PC-9 (cell line): ENCODE data around the gene ZCCHC8. TPM values are rescaled to one million over a fixed set of nuclear protein-coding genes. Genes with fewer than 3 reads are reported as not detected.
"Not testable (repeated sequence)": the region's sequence is repeated elsewhere in the genome, so short reads cannot be mapped to it uniquely, and the experiment has no call there.

Experiments used
- BruUV-seq: library from RNA; stranded (reverse); fragments of 400-500 nt; replicated peaks from 2 replicates; lab custom pipeline; 2021; lab: Mats Ljungman, UMichigan
- CTCF ChIA-PET: fragments of 300-600 bp; sonication (Branson Sonifier 250); formaldehyde crosslinking; loops from one replicate; lab custom pipeline; 2022; ENCODE audit warnings: antibody characterized with exemption; lab: Charles Lee
- POLR2A ChIA-PET: fragments of 300-600 bp; sonication (Branson Sonifier 250); formaldehyde crosslinking; loops from one replicate; lab custom pipeline; 2022; ENCODE audit warnings: antibody characterized with exemption; ENCODE audit not compliant: unreplicated experiment; lab: Charles Lee
- DNase-seq, 2 experiments: peaks; one replicate each; pipeline versions ENCODE4 v3.0.0 to v3.0.0-alpha.2; 2015 to 2022; ENCODE audit warnings: mixed read lengths in 1 of 2
- H2AFZ ChIP-seq: fragments of 200-600 bp; sonication (generic); 2 replicates; pipeline ENCODE4 v1.8.1; 2017; ENCODE audit warnings: antibody characterized with exemption
- H3F3A ChIP-seq: fragments of 200-600 bp; sonication (generic); 2 replicates; pipeline ENCODE4 v1.8.1; 2017; ENCODE audit warnings: antibody characterized with exemption, mild to moderate bottlenecking, low read depth; ENCODE audit not compliant: insufficient read depth
- H3K27ac ChIP-seq: fragments of 200-600 bp; sonication (generic); 2 replicates; pipeline ENCODE4 v1.6.1; 2016; ENCODE audit warnings: mixed run types
- H3K27me3 ChIP-seq: fragments of 200-600 bp; sonication (generic); 2 replicates; pipeline ENCODE4 v1.6.1; 2016; ENCODE audit warnings: low read depth, mixed run types; ENCODE audit not compliant: insufficient read depth
- H3K36me3 ChIP-seq: fragments of 200-600 bp; sonication (generic); 2 replicates; pipeline ENCODE4 v1.6.1; 2016; ENCODE audit warnings: low read depth, mixed run types
- H3K4me1 ChIP-seq: fragments of 200-600 bp; sonication (generic); replicated peaks from 2 replicates; pipeline ENCODE4 v1.6.1; 2016; ENCODE audit warnings: mixed run types; ENCODE audit not compliant: insufficient read depth
- H3K4me2 ChIP-seq: fragments of 200-600 bp; sonication (generic); 2 replicates; pipeline ENCODE4 v1.6.1; 2017; ENCODE audit warnings: mixed run types
- H3K4me3 ChIP-seq: fragments of 200-600 bp; sonication (generic); 2 replicates; pipeline ENCODE4 v1.6.1; 2016; ENCODE audit warnings: mixed run types
- H3K79me2 ChIP-seq: fragments of 200-600 bp; sonication (generic); 2 replicates; pipeline ENCODE4 v1.6.1; 2017; ENCODE audit warnings: low read depth, mixed run types
- H3K9me2 ChIP-seq: fragments of 200-600 bp; sonication (generic); 2 replicates; pipeline ENCODE4 v1.8.1; 2017; ENCODE audit warnings: mild to moderate bottlenecking; ENCODE audit not compliant: insufficient read depth
- H3K9me3 ChIP-seq: fragments of 200-600 bp; sonication (generic); 2 replicates; pipeline ENCODE4 v1.8.1; 2016; ENCODE audit warnings: low read depth; ENCODE audit not compliant: insufficient read depth
- H4K20me1 ChIP-seq: fragments of 200-600 bp; sonication (generic); 2 replicates; pipeline ENCODE4 v1.8.1; 2017; ENCODE audit not compliant: insufficient read depth
- EZH2 ChIP-seq: fragments of 200-600 bp; sonication (generic); IDR thresholded peaks from 2 replicates; pipeline ENCODE4 v1.8.0; 2017; ENCODE audit warnings: antibody characterized with exemption, low read depth
- intact Hi-C: fragments of 100-400 bp; cut with micrococcal nuclease; formaldehyde crosslinking; loops from one replicate; pipeline ENCODE4 v1.10.0; 2022; ENCODE audit not compliant: unreplicated experiment
- total RNA-seq: library from RNA; stranded (reverse); gene quantifications from 2 replicates; pipeline ENCODE4 v1.2.3, GENCODE V29; 2021
- TF ChIP-seq, protein P1 (sequence below): fragments of 200-600 bp; sonication (generic); conservative IDR thresholded peaks from 2 replicates; pipeline ENCODE4 v1.6.1; 2017; ENCODE audit warnings: mixed run types, antibody characterized with exemption, mild to moderate bottlenecking, moderate library complexity

ZCCHC8 gene
- total RNA-seq, 1 experiment from 2014 or later = 24.3 TPM

DNA sequence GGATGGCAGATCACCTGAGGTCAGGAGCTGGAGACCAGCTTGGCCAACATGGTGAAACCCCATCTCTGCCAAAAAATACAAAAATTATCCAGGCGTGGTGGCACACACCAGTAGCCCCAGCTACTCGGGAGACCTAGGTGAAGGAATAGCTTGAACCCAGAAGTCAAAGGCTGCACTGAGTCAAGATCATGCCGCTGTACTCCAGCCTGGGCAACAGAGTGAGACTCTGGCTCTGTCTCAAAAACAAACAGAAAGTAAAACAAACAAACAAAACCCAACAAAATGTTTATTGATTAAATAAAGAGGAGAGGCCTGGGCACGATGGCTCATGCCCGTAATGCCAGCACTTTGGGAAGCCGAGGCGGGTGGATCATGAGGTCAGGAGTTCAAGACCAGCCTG lies 5.5 kb downstream of the ZCCHC8 start:
- POLR2A ChIA-PET = interaction anchor here (0.6 kb wide), 1 partner anchor 97 kb away, joined by 8 read pairs; no protein-coding TSS in a partner anchor

DNA sequence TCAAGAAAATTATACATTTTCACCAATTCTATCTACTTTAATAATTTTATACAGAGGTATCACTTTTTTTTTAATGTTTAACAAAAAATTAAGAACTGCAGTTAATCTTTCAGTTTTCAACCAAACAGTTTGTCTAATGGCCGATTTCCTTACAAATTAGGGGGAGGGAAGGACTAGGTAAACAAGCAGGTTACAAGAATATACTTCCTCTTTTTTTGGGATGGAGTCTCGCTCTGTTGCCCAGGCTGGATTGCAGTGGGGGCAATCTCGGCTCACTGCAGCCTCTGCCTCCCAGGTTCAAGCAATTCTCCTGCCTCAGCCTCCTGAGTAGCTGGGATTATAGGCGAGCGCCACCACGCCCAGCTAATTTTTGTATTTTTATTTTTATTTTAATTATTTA lies 7.5 kb downstream of the ZCCHC8 start:
- H3K4me3 ChIP-seq, H3K4me1 ChIP-seq, intact Hi-C loops, H3K9me3 ChIP-seq, DNase-seq, H3K4me2 ChIP-seq, H4K20me1 ChIP-seq, H2AFZ ChIP-seq, BruUV-seq, POLR2A ChIA-PET, H3K9me2 ChIP-seq, H3K27ac ChIP-seq, H3K27me3 ChIP-seq, CTCF ChIA-PET: not testable (repeated sequence)
- Histone ChIP-seq H3K79me2 (peaks cover 34% of the 10 kb centered on the region), H3K36me3 (peaks cover 48% of the 10 kb centered on the region), H3F3A (peaks cover 13% of the 10 kb centered on the region)

More for the DNA sequence above, 5.5 kb downstream of the ZCCHC8 start:
- peaks cover 31% of the 10 kb centered on the region for H3K36me3 ChIP-seq
- H3K27me3 ChIP-seq = no peaks in the 10 kb centered on the region
- intact Hi-C loops = no loop called here
- H2AFZ ChIP-seq = no peak overlapping the region
- H4K20me1 ChIP-seq = peaks cover 5% of the 10 kb centered on the region; the same call in 1 of the 2 replicates
- peaks cover 17% of the 10 kb centered on the region for H3F3A ChIP-seq
- no peaks in the 10 kb centered on the region for H3K9me2 ChIP-seq
- no TSS peak for BruUV-seq
- DNase-seq = no peak
- H3K4me2 ChIP-seq = no peak overlapping the region
- CTCF ChIA-PET = no interaction called here
- H3K9me3 ChIP-seq = no peaks in the 10 kb centered on the region
- H3K79me2 ChIP-seq = peaks cover 54% of the 10 kb centered on the region
- peaks cover 17% of the 10 kb centered on the region; the same call in 1 of the 2 replicates for H3K4me1 ChIP-seq
- no peak overlapping the region for H3K4me3 ChIP-seq
- TF ChIP-seq EZH2 = no peak
- no peak overlapping the region for H3K27ac ChIP-seq

DNA sequence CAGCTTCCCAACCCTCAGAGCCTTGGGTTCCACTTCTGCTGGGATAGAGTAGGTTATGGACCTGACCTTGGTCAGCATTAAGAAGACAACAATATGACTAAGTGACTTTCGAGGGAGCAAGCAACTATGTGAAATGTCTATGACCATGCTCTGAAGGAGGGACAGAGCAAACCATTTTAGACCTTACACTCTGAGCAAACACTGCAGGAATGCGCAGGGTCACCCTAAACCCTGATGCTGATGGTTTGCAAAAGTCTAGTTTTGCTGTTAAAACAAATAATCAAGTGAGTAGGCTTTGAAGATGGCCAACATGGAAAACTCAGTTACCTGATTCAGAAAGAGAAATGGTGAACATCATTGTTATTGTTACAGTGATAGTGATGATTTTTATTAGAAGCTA lies 8.7 kb downstream of the ZCCHC8 start:
- POLR2A ChIA-PET = interaction anchor here (0.6 to 0.9 kb wide), 2 partner anchors 9 to 97 kb away, joined by 5 to 9 read pairs; partner anchors contain the start of gene ZCCHC8

DNA sequence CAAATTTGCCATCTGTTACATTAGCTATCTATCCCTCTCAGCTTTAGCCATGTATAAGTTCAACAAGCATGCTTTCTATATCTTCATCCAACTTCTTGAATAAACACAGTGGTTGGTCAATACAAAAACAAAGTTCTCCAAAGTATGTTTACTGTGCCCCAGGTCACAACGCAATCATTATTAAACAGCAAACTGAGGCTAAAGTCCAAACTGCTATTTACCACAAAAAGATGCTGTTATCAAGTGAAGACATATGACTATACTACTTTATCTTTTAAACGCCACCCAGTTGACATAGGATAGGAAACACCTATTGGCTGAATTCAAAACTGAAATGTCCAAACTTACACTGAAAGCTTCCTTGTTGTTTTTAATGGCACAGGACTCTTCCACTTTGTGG lies 11.7 kb downstream of the ZCCHC8 start:
- CTCF ChIA-PET = no interaction called here
- Histone ChIP-seq H3K9me2 (no peaks in the 10 kb centered on the region), H3F3A (peaks cover 24% of the 10 kb centered on the region), H3K4me2 (no peak overlapping the region), H3K4me3 (no peak overlapping the region), H4K20me1 (0 out of 2 replicates have a peak, but pooled peaks cover 5% of the 10 kb centered on the region), H2AFZ (no peak overlapping the region), H3K9me3 (no peaks in the 10 kb centered on the region), H3K27ac (no peak overlapping the region), H3K27me3 (no peaks in the 10 kb centered on the region), H3K36me3 (peaks cover 48% of the 10 kb centered on the region), H3K4me1 (no peaks in the 10 kb centered on the region), H3K79me2 (no peaks in the 10 kb centered on the region; the same call in 1 of the 2 replicates)
- no TSS peak for BruUV-seq
- POLR2A ChIA-PET = no interaction called here
- no peak for TF ChIP-seq EZH2
- intact Hi-C loops = no loop called here
- DNase-seq = no peak

More for the DNA sequence above, 8.7 kb downstream of the ZCCHC8 start:
- intact Hi-C loops = no loop called here
- Histone ChIP-seq H3K4me1 (no peaks in the 10 kb centered on the region), H3K27ac (no peak overlapping the region), H3K36me3 (peaks cover 48% of the 10 kb centered on the region), H3K4me3 (no peak overlapping the region), H3K4me2 (no peak overlapping the region), H3K27me3 (no peaks in the 10 kb centered on the region), H2AFZ (no peak overlapping the region), H3K9me3 (no peaks in the 10 kb centered on the region), H3F3A (peaks cover 17% of the 10 kb centered on the region), H4K20me1 (no peaks in the 10 kb centered on the region; the same call in 1 of the 2 replicates), H3K79me2 (peaks cover 22% of the 10 kb centered on the region), H3K9me2 (no peaks in the 10 kb centered on the region)
- no peak for DNase-seq
- CTCF ChIA-PET = no interaction called here
- no TSS peak for BruUV-seq
- TF ChIP-seq, protein P1, sequence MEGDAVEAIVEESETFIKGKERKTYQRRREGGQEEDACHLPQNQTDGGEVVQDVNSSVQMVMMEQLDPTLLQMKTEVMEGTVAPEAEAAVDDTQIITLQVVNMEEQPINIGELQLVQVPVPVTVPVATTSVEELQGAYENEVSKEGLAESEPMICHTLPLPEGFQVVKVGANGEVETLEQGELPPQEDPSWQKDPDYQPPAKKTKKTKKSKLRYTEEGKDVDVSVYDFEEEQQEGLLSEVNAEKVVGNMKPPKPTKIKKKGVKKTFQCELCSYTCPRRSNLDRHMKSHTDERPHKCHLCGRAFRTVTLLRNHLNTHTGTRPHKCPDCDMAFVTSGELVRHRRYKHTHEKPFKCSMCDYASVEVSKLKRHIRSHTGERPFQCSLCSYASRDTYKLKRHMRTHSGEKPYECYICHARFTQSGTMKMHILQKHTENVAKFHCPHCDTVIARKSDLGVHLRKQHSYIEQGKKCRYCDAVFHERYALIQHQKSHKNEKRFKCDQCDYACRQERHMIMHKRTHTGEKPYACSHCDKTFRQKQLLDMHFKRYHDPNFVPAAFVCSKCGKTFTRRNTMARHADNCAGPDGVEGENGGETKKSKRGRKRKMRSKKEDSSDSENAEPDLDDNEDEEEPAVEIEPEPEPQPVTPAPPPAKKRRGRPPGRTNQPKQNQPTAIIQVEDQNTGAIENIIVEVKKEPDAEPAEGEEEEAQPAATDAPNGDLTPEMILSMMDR = no peak
- no peak for TF ChIP-seq EZH2

DNA sequence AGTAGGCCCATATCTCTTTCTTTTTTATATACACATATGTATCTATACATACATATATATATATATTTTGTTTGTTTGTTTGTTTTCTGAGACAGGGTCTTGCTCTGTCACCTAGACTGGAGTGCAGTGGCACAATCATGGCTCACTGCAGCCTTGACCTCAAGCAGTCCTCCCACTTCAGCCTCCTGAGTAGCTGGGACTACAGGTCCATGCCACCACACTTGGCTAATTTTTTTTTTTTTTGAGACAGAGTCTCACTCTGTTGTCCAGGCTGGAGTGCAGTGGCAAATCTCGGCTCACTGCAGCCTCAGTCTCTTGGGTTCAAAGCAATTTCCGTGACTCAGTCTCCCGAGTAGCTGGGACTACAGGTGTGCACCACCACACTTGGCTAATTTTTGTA lies 12.9 kb downstream of the ZCCHC8 start:
- Histone ChIP-seq H3F3A (peaks cover 26% of the 10 kb centered on the region), H3K36me3 (peaks cover 60% of the 10 kb centered on the region)
- H2AFZ ChIP-seq, H3K9me2 ChIP-seq, H3K27me3 ChIP-seq, H4K20me1 ChIP-seq, CTCF ChIA-PET, H3K9me3 ChIP-seq, H3K79me2 ChIP-seq, POLR2A ChIA-PET, H3K4me3 ChIP-seq, H3K27ac ChIP-seq, DNase-seq, intact Hi-C loops, H3K4me1 ChIP-seq, H3K4me2 ChIP-seq, BruUV-seq: not testable (repeated sequence)
